NCI-H128 (cell line): ENCODE measurements around the gene IRAK1.
"Not testable (repeated sequence)": the region's sequence is repeated elsewhere in the genome, so short reads cannot be mapped to it uniquely, and the experiment has no call there.

Experiments used
- DNase-seq: peaks from one replicate; lab custom pipeline; 2025; ENCODE audit not compliant: unreplicated experiment; lab: John Stamatoyannopoulos, UW

Gene IRAK1

GRCh38 chrX:154000051-154000450, 19.7 kb downstream of the IRAK1 start:
- DNase-seq, result no peak

DNA sequence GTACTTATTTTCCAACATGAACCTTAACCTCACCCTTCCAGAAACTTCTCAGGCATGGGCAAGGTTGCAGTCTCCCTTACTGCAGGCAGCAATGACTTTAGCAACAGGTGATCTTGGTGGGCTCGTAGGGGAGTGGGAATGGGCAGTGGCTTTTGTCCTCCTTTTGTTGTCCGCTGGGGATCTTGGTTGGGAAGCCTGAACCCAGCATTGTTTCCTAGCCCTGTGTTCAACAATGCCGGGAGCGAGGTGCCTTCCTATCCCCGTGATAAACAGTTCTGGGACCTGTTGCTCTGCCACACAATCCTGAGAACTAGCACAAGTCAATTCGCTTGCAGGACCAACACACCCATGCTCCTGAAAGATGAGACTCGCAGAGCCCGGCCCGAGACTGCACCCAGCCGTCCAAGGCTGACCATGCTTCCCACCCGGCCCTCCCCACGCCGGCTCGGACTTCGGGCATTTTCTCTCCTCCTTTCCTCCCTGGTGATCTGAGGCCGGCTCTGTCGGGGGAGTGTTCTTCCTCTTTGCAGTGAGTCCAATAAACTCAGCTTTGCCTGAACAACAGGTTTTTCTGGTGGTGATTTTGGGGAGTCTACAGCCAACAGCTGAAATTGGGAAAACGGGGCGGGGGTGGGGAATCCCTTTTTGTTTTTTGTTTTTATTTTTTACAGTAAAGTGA, 20.2 kb downstream of the IRAK1 start:
- no peak for DNase-seq

GRCh38 chrX:153995504-153995903, 24.2 kb downstream of the IRAK1 start:
- DNase-seq, result no peak

DNA sequence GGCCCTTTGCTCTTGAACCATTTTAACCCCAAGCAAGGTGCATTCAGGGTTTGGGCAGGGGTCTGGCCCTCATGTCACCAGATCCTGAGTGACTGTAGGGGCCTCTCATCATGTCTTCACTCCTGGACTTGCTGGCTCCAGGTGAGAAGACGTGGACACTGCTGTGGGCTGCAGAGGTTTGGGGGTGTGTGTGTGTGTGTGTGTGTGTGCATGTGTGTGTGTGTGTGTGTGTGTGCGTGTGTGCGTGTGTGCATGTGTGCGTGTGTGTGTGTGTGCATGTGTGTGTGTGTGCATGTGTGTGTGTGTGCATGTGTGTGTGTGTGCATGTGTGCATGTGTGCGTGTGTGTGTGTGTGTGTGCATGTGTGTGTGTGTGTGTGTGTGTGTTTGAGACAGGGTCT, 25.3 kb downstream of the IRAK1 start:
- not testable (repeated sequence) for DNase-seq

DNA sequence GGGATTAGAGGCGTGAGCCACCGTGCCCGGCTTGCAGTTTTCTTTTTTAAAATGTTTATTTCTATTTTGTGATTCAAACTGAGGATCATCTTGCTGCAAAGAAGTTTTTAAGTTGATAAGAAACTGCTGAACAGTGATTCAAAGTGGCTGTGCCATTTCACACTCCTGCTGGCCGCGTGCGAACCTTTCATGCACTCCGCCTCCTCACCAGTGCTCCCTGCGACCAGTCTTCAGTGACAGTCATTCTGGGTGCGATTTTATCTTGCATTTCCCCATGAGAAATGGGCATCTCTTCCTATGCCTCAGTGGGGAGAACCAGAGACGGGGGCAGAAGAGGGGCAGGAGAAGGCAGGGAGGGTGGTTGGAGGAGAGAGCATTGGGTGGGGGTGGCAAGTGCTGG, 25.7 kb downstream of the IRAK1 start:
- no peak for DNase-seq

GRCh38 chrX:153993079-153993478, 26.6 kb downstream of the IRAK1 start:
- no peak for DNase-seq

DNA sequence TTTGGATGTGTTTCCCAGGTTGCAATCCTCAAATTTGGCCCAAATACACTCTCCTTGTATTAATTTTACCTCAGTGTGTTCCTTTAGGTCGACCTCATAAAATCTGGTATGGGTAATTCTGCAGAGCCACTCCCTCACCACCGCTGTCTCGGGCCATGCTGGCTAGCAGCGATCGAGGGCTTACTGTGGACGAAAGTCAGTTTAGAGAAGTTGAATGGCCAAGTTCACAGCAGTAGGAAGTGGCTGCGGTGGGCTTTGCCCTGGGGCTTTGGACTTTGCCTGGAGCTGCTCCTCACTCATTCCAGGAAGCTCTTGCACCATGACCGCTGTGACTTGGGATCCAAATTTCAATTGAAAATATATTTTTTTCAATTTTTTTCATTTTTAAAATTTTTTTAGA, 27.5 kb downstream of the IRAK1 start:
- DNase-seq, result no peak

DNA sequence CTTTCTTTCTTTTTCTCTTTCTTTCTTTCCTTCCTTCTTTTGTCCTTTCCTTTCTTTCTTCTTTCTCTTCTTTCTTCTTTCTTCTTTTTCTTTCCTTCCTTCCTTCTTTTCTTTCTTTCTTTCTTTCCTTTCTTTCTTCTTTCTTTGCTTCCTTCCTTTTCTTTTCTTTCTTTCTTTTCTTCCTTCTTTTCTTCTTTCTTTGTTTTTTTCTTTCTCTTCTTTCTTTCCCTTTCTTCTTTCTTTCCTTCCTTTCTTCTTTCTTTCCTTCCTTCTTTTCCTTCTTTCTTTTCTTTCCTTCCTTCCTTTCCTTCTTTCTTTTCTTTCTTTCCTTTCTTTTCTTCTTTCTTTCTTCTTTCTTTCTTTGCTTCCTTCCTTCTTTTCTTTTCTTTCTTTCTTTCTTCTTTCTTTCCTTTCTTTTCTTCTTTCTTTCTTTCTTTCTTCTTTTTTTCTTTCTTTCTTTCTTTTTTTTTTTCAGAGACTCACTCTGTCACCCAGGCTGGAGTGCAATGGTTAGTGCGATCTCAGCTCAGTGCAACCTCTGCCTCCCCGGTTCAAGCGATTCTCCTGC, 28.6 kb downstream of the IRAK1 start:
- DNase-seq, result no peak

DNA sequence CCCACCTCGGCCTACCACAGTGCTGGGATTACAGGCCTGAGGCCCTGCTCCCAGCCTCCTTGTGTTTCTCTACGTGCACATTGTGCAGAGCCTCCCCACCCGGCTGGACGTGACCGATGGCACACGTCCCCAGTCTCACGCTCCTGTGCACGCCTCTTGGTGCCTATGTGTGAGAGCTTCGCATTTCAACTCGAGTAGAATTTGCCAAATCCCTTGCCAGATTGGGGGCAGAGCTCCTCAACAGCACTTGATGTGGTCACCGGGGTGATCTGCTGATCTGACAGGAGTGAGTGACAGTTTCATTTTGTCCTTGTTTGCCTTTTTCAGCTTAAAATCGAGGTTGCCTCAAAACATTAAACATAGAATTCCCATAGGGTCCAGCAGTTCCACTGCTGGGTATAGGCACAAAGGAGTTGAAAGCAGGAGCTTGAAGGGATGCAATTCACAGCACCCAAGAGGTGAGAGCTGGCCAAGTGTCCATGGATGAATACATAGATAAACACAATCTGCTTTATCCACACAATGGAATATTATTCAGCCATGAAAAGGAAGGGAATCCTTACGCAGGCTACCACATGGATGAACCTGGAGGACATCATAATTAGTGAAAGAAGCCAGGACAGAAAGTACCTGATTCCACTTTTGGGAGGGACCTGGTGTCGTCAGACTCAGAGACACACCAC, 29.6 kb downstream of the IRAK1 start:
- no peak for DNase-seq

- DNase-seq, result no peak
These were observed 31.2 kb downstream of the IRAK1 start for GRCh38 chrX:153988493-153988892.

DNA sequence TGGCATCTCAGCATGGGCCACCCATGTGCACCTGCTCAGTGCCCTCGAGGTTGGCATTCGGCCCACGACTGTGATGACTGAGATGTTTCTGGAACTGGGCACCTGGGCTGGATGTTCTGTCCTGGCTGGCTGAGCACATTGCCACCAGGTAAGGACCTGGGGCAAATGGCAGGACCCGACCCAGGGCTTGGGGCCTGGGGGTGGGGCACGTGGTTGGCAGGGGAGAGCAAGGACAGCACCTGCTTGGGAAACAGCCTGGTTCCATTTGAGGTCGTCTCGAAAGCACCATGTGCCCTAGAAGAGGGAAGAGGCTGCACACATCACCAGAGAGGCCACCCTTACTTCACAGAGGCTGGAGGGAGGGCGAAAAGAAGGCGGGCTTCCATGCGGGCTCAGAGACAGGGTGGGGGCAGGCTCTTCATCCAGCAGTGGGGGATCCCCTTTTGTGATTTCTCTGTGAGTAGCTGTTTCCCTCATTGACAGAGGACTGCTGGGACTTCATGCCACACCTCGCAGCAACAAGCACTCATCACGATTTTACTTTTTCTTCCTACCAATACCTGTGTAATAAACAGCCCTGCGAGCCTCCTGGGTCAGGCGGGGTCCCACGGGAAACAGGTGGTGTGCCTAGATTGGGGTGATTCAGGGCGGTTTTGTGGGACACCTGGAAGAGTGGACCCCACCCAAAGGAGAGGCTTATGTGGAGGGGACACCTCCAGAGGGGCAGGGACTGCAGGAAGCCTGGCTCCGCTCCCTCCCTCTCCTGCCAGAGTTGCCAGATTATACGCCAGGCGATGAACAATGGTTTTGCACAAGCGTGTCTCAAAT, 35.1 kb downstream of the IRAK1 start:
- DNase-seq, result no peak

- DNase-seq, result no peak
These were observed 36.3 kb downstream of the IRAK1 start for GRCh38 chrX:153983321-153983801.

DNA sequence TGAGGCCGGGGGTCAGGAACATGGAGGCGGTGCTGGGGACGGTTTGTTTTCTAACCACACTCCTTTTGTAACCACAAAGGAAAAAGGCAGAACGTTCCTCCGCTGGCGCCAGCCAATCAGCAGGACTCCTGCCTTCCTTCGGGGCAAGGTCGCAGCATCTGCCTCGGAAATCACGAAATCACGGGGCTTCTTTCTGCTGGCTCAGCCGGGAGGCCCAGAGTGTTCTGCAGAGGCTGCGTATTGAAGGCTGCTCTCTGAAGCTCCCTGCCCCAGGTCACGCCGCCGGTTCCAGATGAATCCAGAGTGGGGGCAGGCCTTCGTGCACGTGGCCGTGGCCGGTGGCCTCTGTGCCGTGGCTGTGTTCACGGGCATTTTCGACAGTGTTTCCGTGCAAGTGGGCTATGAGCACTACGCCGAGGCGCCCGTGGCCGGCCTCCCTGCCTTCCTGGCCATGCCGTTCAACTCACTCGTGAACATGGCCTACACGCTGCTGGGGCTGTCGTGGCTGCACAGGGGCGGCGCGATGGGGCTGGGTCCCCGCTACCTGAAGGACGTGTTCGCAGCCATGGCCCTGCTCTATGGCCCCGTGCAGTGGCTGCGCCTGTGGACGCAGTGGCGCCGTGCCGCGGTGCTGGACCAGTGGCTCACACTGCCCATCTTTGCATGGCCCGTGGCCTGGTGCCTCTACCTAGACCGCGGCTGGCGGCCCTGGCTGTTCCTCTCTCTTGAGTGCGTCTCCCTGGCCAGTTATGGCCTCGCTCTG, 37.8 kb downstream of the IRAK1 start:
- no peak for DNase-seq

DNA sequence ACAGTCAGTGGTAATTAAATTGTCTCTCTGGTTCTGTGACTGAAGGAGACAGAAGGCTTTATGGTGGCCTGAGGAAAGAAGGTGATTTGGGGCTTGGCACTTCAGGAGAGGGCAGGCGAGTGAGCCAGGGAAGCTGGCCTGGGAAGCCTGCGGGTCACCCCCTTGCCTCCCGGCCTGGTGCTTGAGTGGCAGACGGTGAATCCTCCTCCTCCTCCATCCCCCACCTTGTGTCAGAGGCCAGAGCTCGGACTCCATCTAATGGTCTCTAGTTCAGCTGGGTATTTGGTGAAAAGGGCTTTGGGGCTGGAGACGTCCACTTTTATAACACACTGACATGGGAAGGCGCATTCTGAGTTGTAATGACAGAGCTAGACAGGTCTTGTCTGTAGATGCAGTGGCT, 38.5 kb downstream of the IRAK1 start:
- no peak for DNase-seq

DNA sequence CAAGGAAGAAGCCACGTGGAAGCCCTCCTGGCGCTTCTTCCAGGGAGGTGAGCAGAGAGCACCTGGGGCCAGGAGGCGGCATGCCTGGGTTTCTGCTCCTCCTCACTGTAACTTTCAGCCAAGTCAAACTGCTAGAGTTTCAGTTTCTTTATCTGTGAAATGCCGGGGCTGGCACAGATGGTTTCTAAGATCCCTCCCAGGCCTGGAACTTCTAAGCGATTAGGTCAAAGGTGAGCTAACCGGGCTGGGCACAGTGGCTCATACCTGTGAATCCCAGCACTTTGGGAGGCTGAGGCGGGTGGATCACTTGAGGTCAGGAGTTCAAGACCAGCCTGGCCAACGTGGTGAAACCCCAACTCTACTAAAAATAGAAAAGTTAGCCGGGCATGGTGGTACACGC, 39.3 kb downstream of the IRAK1 start:
- DNase-seq, result not testable (repeated sequence)

GRCh38 chrX:153974726-153975286, 44.9 kb downstream of the IRAK1 start:
- no peak for DNase-seq

- DNase-seq, result no peak
These were observed 45.5 kb downstream of the IRAK1 start for GRCh38 chrX:153974003-153974725.

GRCh38 chrX:153973127-153974002, 46.3 kb downstream of the IRAK1 start:
- DNase-seq, result no peak
